A549 (cell line): ENCODE data around the gene FOSL2.

Experiments used
- CEBPB ChIP-seq, 2 experiments: fragments of >200 bp in 1 of 2; sonication (Bioruptor Twin) in 1 of 2; formaldehyde crosslinking in 1 of 2; IDR thresholded peaks; 2 replicates each; pipeline ENCODE4 v1.6.1; 2012 to 2016
- CTCF ChIP-seq: fragments of >200 bp; sonication (Bioruptor Twin); formaldehyde crosslinking; IDR thresholded peaks from 3 replicates; pipeline ENCODE4 v1.5.1; 2016
- HMGXB4 ChIP-seq: fragments of 250-450 bp; sonication (Bioruptor Pico); IDR thresholded peaks from 2 replicates; pipeline ENCODE4 v1.5.0; 2021; ENCODE audit warnings: mild to moderate bottlenecking, moderate library complexity, borderline replicate concordance
- HOXA7 ChIP-seq: fragments of 250-450 bp; sonication (Bioruptor Pico); IDR thresholded peaks from 2 replicates; pipeline ENCODE4 v1.5.0; 2020; ENCODE audit warnings: mild to moderate bottlenecking, moderate library complexity
- JUNB ChIP-seq: fragments of >200 bp; sonication (Bioruptor Twin); formaldehyde crosslinking; IDR thresholded peaks from 2 replicates; pipeline ENCODE4 v1.6.1; 2016
- MYC ChIP-seq: IDR thresholded peaks from 2 replicates; pipeline ENCODE4 v1.6.1; 2012; ENCODE audit warnings: mild to moderate bottlenecking, inconsistent platforms, low read length, improper control_type of control experiment, borderline replicate concordance
- PHF8 ChIP-seq: fragments of 200-600 bp; sonication (generic); IDR thresholded peaks from 2 replicates; pipeline ENCODE4 v1.6.1; 2016; ENCODE audit warnings: low read depth, mild to moderate bottlenecking, antibody characterized with exemption, moderate library complexity, borderline replicate concordance
- POLR2A ChIP-seq: IDR thresholded peaks from 2 replicates; pipeline ENCODE4 v1.6.1; 2012; ENCODE audit warnings: mild to moderate bottlenecking, low read length
- RAD21 ChIP-seq, 2 experiments: fragments of >200 bp in 1 of 2; sonication (Bioruptor Twin) in 1 of 2; formaldehyde crosslinking in 1 of 2; IDR thresholded peaks in 1 of 2; conservative IDR thresholded peaks in 1 of 2; 2 replicates in 1 of 2; 3 replicates in 1 of 2; pipeline ENCODE4 v1.6.1; 2012 to 2018; ENCODE audit warnings: inconsistent platforms in 1 of 2
- ZC3H11A ChIP-seq: fragments of 450-650 bp; IDR thresholded peaks from 2 replicates; pipeline ENCODE4 v1.6.1; 2014; ENCODE audit warnings: antibody characterized with exemption, mild to moderate bottlenecking

- TF ChIP-seq CTCF (no peak), MYC (no peak), POLR2A (no peak), HOXA7 (CRISPR knock-in tag) (no peak), RAD21 (conservative IDR thresholded peaks at IDR 0.05 in 1 of 2, IDR thresholded peaks at IDR 0.05 in 1 of 2) (no peak), PHF8 (no peak), JUNB (no peak), HMGXB4 (CRISPR knock-in tag) (no peak), CEBPB (IDR thresholded peaks at IDR 0.05) (no peak), ZC3H11A (no peak)
These were observed 52.3 kb downstream of the FOSL2 start for GRCh38 chr2:28444956-28445355.
